Measurements from ENCODE around the gene ABCA4.

GRCh38 chr1:94117259-94117851, 3.6 kb downstream of the ABCA4 start:
- TF ChIP-seq POLR2A (IDR thresholded peaks at IDR 0.05): no peak
- TF ChIP-seq, protein P1, sequence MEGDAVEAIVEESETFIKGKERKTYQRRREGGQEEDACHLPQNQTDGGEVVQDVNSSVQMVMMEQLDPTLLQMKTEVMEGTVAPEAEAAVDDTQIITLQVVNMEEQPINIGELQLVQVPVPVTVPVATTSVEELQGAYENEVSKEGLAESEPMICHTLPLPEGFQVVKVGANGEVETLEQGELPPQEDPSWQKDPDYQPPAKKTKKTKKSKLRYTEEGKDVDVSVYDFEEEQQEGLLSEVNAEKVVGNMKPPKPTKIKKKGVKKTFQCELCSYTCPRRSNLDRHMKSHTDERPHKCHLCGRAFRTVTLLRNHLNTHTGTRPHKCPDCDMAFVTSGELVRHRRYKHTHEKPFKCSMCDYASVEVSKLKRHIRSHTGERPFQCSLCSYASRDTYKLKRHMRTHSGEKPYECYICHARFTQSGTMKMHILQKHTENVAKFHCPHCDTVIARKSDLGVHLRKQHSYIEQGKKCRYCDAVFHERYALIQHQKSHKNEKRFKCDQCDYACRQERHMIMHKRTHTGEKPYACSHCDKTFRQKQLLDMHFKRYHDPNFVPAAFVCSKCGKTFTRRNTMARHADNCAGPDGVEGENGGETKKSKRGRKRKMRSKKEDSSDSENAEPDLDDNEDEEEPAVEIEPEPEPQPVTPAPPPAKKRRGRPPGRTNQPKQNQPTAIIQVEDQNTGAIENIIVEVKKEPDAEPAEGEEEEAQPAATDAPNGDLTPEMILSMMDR (IDR thresholded peaks at IDR 0.05): no peak
